ENCODE results near the gene GPC6.

DNA sequence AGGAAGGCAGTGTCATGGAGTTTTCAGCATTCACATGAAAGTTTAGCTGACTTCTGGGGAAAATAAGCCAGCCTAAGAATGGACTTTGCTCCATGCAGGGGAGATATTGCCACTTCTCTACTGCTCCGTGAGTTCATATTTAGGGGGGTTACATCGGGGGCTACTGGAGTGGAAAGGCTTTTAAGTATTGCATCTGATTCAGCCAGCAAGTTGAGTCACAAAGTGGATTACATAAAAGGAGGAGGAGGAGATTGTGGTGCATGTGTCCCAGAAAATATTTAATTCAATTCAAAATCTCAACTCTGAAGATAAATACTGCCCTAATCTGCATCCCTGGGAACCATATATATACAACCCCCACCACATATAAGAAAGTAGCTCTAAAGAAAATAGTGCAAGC is 635.7 kb downstream of the GPC6 start:
- no peak for TF ChIP-seq SP1 (IDR thresholded peaks at IDR 0.05)
- TF ChIP-seq FOXA1 (IDR thresholded peaks at IDR 0.05) = no peak
- TF ChIP-seq CTBP1 (IDR thresholded peaks at IDR 0.05; ENCODE audit: borderline replicate concordance) = no peak
